ENCODE data around the gene LRRC14B. TPM values are rescaled to one million over a fixed set of nuclear protein-coding genes. Genes with fewer than 3 reads are reported as not detected.
"Not testable (repeated sequence)": the region's sequence is repeated elsewhere in the genome, so short reads cannot be mapped to it uniquely, and the experiment has no call there.

The LRRC14B gene
- total and polyA plus RNA-seq, 8 donors: 0.05 to 0.37 TPM; not detected in 6

- H3K27ac ChIP-seq: no peak overlapping the region
- no peak for TF ChIP-seq CTCF (IDR thresholded peaks at IDR 0.05)
- no peak for TF ChIP-seq POLR2A (IDR thresholded peaks at IDR 0.05)
- no peak for TF ChIP-seq POLR2AphosphoS5 (IDR thresholded peaks at IDR 0.05)
- TF ChIP-seq EP300 (IDR thresholded peaks at IDR 0.05): no peak
- peaks cover 0 to 23% (median 0%) of the 10 kb centered on the region in 3 donors for H3K27me3 ChIP-seq
- WGBS, 5 donors: 85 to 91% (median 89%) methylated on average over 7 of the region's 7 CpGs
- H3K4me3 ChIP-seq: no peak overlapping the region
- intact Hi-C loops (cut with DNase I; ENCODE audit: low total_unique reads): no loop called here
- no peaks in the 10 kb centered on the region for H3K36me3 ChIP-seq
- no peak for DNase-seq
- H3K4me1 ChIP-seq: peaks cover 0 to 18% (median 7%) of the 10 kb centered on the region in 4 donors
- no peaks in the 10 kb centered on the region for H3K9me3 ChIP-seq
Observed at GRCh38 chr5:163338-163620, 28.0 kb upstream of the LRRC14B start.

- Histone ChIP-seq H3K27ac (no peak overlapping the region), H3K4me3 (no peak overlapping the region), H3K27me3 (peaks cover 0 to 18% (median 0%) of the 10 kb centered on the region in 3 donors), H3K9me3 (no peaks in the 10 kb centered on the region), H3K4me1 (peaks cover 0 to 18% (median 7%) of the 10 kb centered on the region in 4 donors), H3K36me3 (no peaks in the 10 kb centered on the region)
- WGBS, 5 donors: 85 to 96% (median 90%) methylated on average over 12 to 13 of the region's 13 CpGs
- intact Hi-C loops (cut with DNase I; ENCODE audit: low total_unique reads): no loop called here
- TF ChIP-seq CTCF (IDR thresholded peaks at IDR 0.05) (no peak), POLR2AphosphoS5 (IDR thresholded peaks at IDR 0.05) (no peak), EP300 (IDR thresholded peaks at IDR 0.05) (no peak), POLR2A (IDR thresholded peaks at IDR 0.05) (no peak)
- DNase-seq: no peak
Observed at GRCh38 chr5:163841-164240, 27.5 kb upstream of the LRRC14B start.

GRCh38 chr5:164244-164643 lies 27.1 kb upstream of the LRRC14B start:
- H3K4me1 ChIP-seq: peaks cover 0 to 18% (median 7%) of the 10 kb centered on the region in 4 donors
- peaks cover 0 to 14% (median 0%) of the 10 kb centered on the region in 3 donors for H3K27me3 ChIP-seq
- H3K27ac ChIP-seq: no peak overlapping the region
- DNase-seq: no peak
- H3K36me3 ChIP-seq: no peaks in the 10 kb centered on the region
- H3K4me3 ChIP-seq: no peak overlapping the region
- no peak for TF ChIP-seq CTCF (IDR thresholded peaks at IDR 0.05)
- no peak for TF ChIP-seq POLR2AphosphoS5 (IDR thresholded peaks at IDR 0.05)
- TF ChIP-seq EP300 (IDR thresholded peaks at IDR 0.05): no peak
- TF ChIP-seq POLR2A (IDR thresholded peaks at IDR 0.05): no peak
- WGBS, 5 donors: 77 to 93% (median 83%) methylated on average over 11 to 14 of the region's 14 CpGs
- intact Hi-C loops (cut with DNase I; ENCODE audit: low total_unique reads): no loop called here
- H3K9me3 ChIP-seq: no peaks in the 10 kb centered on the region

- DNase-seq; H3K27me3 ChIP-seq; H3K27ac ChIP-seq; H3K4me3 ChIP-seq; H3K36me3 ChIP-seq; H3K9me3 ChIP-seq; intact Hi-C loops (cut with DNase I; ENCODE audit: low total_unique reads): not testable (repeated sequence)
- H3K4me1 ChIP-seq: peaks cover 0 to 18% (median 7%) of the 10 kb centered on the region in 4 donors
- 79 to 94% (median 90%) methylated on average over 7 to 25 of the region's 25 CpGs for WGBS, 5 donors
Observed at GRCh38 chr5:164783-165182, 26.5 kb upstream of the LRRC14B start.

- Histone ChIP-seq H3K27me3 (peaks cover 0 to 5% (median 0%) of the 10 kb centered on the region in 3 donors), H3K9me3 (no peaks in the 10 kb centered on the region), H3K36me3 (no peaks in the 10 kb centered on the region), H3K4me3 (no peak overlapping the region), H3K27ac (peak overlapping the region; percentile 16 to 68 (median 51)), H3K4me1 (peaks cover 0 to 18% (median 7%) of the 10 kb centered on the region in 4 donors)
- intact Hi-C loops (cut with DNase I; ENCODE audit: low total_unique reads): no loop called here
- WGBS, 5 donors: 58 to 84% (median 67%) methylated on average over 17 to 27 of the region's 27 CpGs
- TF ChIP-seq POLR2AphosphoS5 (IDR thresholded peaks at IDR 0.05) (no peak), POLR2A (IDR thresholded peaks at IDR 0.05) (no peak), EP300 (IDR thresholded peaks at IDR 0.05) (no peak)
- DNase-seq: peak in 1 of 2 donors; percentile 38
Observed at GRCh38 chr5:166441-167372, 24.6 kb upstream of the LRRC14B start.
